HEK293T (cell line): Measurements from ENCODE around the gene VASH2.

Experiments
- FOXK2 ChIP-seq: fragments of 450-650 bp; IDR thresholded peaks from 2 replicates; pipeline ENCODE4 v1.6.1; 2016; ENCODE audit warnings: mild to moderate bottlenecking
- FOXM1 ChIP-seq: fragments of 450-650 bp; IDR thresholded peaks from 2 replicates; pipeline ENCODE4 v1.6.1; 2017; ENCODE audit warnings: mild to moderate bottlenecking, borderline replicate concordance
- TARDBP ChIP-seq: fragments of 450-650 bp; IDR thresholded peaks from 2 replicates; pipeline ENCODE4 v1.6.1; 2016
- ZNF384 ChIP-seq: fragments of 450-650 bp; IDR thresholded peaks from 2 replicates; pipeline ENCODE4 v1.6.1; 2016

- no peak for TF ChIP-seq FOXM1
- no peak for TF ChIP-seq FOXK2
- no peak for TF ChIP-seq TARDBP
- no peak for TF ChIP-seq ZNF384
Measured at GRCh38 chr1:212920246-212920645, 30.1 kb upstream of the VASH2 start.
